ENCODE results near the gene CLEC7A.

Gene CLEC7A

GRCh38 chr12:10171973-10172728 lies 42.2 kb upstream of the CLEC7A start, which contains the start of gene OLR1:
TSS of gene OLR1 (minus strand) at chr12:10172132. CDS start at chr12:10172077, 55 bp downstream.
- Histone ChIP-seq H3K27ac (peak within 1 kb of the TSS; percentile 71), H3K36me3 (no peaks in the 10 kb centered on the region), H3K4me1 (ENCODE audit: control insufficient read depth in 1 of 2, insufficient read depth in 1 of 2, low read depth in 1 of 2, low read length in 1 of 2) (peaks cover 59 to 63% of the 10 kb centered on the region in 2 experiments), H3K27me3 (no peaks in the 10 kb centered on the region), H3K4me3 (ENCODE audit: low read depth in 1 of 2, low read length in 1 of 2) (peak within 1 kb of the TSS in 1 of 2 experiments; percentile 14), H3K9me3 (no peaks in the 10 kb centered on the region)
- no peak for TF ChIP-seq CTCF (IDR thresholded peaks at IDR 0.05)

GRCh38 chr12:10170216-10170615 lies 40.2 kb upstream of the CLEC7A start:
- Histone ChIP-seq H3K9me3 (no peaks in the 10 kb centered on the region), H3K36me3 (no peaks in the 10 kb centered on the region), H3K27ac (peak overlapping the region; percentile 71), H3K27me3 (no peaks in the 10 kb centered on the region), H3K4me1 (ENCODE audit: control insufficient read depth in 1 of 2, insufficient read depth in 1 of 2, low read depth in 1 of 2, low read length in 1 of 2) (peaks cover 69 to 74% of the 10 kb centered on the region in 2 experiments), H3K4me3 (ENCODE audit: low read depth in 1 of 2, low read length in 1 of 2) (no peak overlapping the region)
- TF ChIP-seq CTCF (IDR thresholded peaks at IDR 0.05) = no peak

- peaks cover 69 to 74% of the 10 kb centered on the region in 2 experiments for H3K4me1 ChIP-seq (ENCODE audit: control insufficient read depth in 1 of 2, insufficient read depth in 1 of 2, low read depth in 1 of 2, low read length in 1 of 2)
Measured at GRCh38 chr12:10169104-10169503, 39.1 kb upstream of the CLEC7A start.

GRCh38 chr12:10167599-10167998 lies 37.6 kb upstream of the CLEC7A start:
- no peak for TF ChIP-seq CTCF (IDR thresholded peaks at IDR 0.05)
- peaks cover 70 to 71% of the 10 kb centered on the region in 2 experiments for H3K4me1 ChIP-seq (ENCODE audit: control insufficient read depth in 1 of 2, insufficient read depth in 1 of 2, low read depth in 1 of 2, low read length in 1 of 2)
- H3K4me3 ChIP-seq (ENCODE audit: low read depth in 1 of 2, low read length in 1 of 2) = peak overlapping the region in 1 of 2 experiments; percentile 31
- H3K27me3 ChIP-seq = no peaks in the 10 kb centered on the region
- peak overlapping the region; percentile 71 for H3K27ac ChIP-seq
- no peaks in the 10 kb centered on the region for H3K36me3 ChIP-seq
- H3K9me3 ChIP-seq = no peaks in the 10 kb centered on the region

More at GRCh38 chr12:10169104-10169503, 39.1 kb upstream of the CLEC7A start:
- H3K27me3 ChIP-seq = no peaks in the 10 kb centered on the region
- peak overlapping the region; percentile 71 for H3K27ac ChIP-seq
- H3K36me3 ChIP-seq = no peaks in the 10 kb centered on the region
- no peaks in the 10 kb centered on the region for H3K9me3 ChIP-seq
- no peak for TF ChIP-seq CTCF (IDR thresholded peaks at IDR 0.05)
- H3K4me3 ChIP-seq (ENCODE audit: low read depth in 1 of 2, low read length in 1 of 2) = no peak overlapping the region

GRCh38 chr12:10165421-10165820 lies 35.4 kb upstream of the CLEC7A start:
- Histone ChIP-seq H3K27me3 (no peaks in the 10 kb centered on the region), H3K27ac (no peak overlapping the region), H3K4me3 (ENCODE audit: low read depth in 1 of 2, low read length in 1 of 2) (no peak overlapping the region), H3K9me3 (no peaks in the 10 kb centered on the region), H3K4me1 (ENCODE audit: control insufficient read depth in 1 of 2, insufficient read depth in 1 of 2, low read depth in 1 of 2, low read length in 1 of 2) (peaks cover 48 to 49% of the 10 kb centered on the region in 2 experiments), H3K36me3 (no peaks in the 10 kb centered on the region)
- no peak for TF ChIP-seq CTCF (IDR thresholded peaks at IDR 0.05)
